Dedifferentiated amniotic fluid mesenchymal stem cell (primary cell): ENCODE measurements around the gene GSG1L2.

ENCODE experiments used
- DNase-seq: peaks from one replicate; pipeline ENCODE4 v3.0.0-alpha.2; 2016; ENCODE audit errors: extremely low spot score

GSG1L2 gene

GRCh38 chr17:9821921-9822320, at the start of gene GSG1L2:
Gene GSG1L2, minus strand, starts transcription at chr17:9822079. Its CDS starts 8 bp downstream, at chr17:9822071.
- no peak for DNase-seq

GRCh38 chr17:9868552-9868951, 46.7 kb upstream of the GSG1L2 start:
- no peak for DNase-seq

DNA sequence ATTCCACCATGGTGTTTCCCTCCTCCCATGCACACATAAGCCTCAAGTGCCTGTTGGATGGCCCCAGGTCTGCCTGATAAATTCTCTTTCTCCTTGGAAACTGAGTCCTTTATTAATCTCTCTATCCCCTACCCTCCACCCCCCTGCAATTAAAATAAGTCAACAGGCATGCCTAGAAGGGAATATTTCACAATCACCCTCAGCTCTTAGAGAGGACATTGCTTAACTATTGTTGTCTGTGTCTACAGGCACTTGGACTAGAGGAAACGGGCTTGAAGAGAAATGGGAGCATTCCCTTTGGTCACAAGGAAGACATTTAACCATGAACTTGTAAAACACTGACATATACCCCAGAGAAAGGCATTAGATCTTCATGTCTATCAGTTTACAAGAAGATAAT, 43.7 kb upstream of the GSG1L2 start:
- DNase-seq: no peak

DNA sequence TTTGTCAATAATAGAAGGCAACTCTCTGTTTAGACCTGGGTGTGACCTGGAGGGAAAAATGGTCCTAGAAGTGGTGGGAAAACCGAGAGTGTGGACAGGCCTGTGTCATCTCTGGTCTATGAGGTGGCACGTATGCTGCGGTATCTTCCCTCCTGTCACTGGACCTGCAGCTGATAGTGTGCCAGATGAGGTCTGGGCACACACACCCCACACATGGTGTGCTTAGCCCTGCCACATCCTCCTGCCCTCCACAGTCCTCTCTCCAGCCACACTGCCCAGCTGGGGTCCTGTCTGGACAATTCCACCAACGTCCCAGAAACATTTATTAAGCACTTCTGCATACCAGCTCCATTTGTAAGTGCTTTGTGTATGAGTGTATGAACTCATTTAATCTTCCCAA, 41.1 kb upstream of the GSG1L2 start:
- no peak for DNase-seq

GRCh38 chr17:9862220-9862619, 40.3 kb upstream of the GSG1L2 start:
- DNase-seq: no peak

- no peak for DNase-seq
Measured at GRCh38 chr17:9860851-9861250, 39.0 kb upstream of the GSG1L2 start.

- DNase-seq: no peak
Measured at GRCh38 chr17:9859781-9860180, 37.9 kb upstream of the GSG1L2 start.

GRCh38 chr17:9855036-9855435, 33.2 kb upstream of the GSG1L2 start:
- DNase-seq: no peak

GRCh38 chr17:9854255-9854654, 32.4 kb upstream of the GSG1L2 start:
- DNase-seq: no peak

DNA sequence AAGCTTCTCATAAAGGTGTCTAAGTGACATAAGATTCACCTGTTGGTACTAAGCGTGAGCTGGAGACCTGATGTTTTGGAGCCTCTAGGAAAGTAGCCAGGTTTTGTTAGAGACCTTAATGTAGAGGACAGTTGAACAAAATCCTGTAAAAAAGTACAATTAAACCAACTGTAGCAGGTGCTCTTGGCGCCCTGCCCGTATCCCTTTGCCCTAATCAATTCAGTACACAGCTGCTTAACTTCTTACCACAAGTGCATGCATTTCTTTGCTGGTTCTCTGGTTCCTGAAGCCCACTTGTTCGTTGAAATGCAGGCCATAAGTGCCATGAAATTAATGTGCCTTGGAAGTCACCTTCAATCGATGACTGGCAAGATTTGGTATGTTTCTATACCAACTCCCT, 28.3 kb upstream of the GSG1L2 start:
- DNase-seq: no peak

GRCh38 chr17:9845306-9845705, 23.4 kb upstream of the GSG1L2 start:
- no peak for DNase-seq

DNA sequence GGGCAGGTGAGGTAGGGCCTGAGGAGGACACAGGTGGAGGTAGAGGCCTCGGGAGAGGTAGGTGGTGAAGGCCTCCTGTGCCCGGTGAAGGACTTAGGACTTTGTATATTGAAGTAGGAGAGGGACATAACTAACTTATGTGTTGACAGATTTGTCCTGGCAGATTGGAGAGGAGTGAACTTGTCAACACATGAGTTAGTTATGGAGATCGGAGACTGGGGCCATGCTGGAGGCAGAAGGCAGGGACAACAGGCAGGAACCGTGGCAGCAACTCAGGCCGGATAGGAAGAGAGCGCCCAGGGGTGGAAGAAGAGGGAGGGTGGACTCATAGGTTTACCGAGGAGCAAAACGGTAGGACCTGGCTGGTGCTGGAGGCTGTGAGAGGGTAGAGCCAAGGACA, 22.3 kb upstream of the GSG1L2 start:
- no peak for DNase-seq

- DNase-seq: no peak
Measured at GRCh38 chr17:9843152-9844010, 21.5 kb upstream of the GSG1L2 start.

DNA sequence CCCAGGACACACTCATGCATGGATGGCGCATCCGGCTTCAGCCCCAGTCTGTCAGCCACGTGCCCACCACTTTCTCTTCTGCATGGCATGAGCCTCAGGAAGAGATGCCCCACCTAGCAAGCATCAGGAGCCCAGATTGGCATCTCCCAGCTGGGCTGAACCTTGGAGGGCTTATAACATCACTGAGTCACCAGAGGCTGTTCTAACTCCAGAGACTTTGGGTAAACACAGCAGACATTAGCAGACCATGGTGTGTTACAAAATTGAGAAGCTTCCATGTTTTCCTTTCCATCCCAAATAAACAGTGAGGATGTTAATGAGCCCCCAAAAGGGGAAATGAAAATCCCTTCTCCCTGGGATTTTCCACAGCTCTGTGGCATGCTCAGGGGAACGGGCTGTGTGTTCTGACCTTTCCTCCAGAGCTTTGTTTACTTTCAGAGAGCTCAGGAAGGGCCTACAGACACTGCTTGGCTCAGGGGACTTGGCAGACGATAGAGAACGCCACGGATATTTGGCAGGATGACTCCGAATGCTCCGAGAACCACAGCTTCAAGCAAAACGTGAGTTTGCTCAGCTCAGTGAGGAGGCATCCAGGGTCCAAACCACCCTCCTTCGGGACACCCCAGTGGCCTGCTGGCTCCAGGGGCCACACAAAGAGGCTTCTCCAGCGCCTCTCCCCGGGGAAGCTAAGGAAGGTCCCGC, 20.3 kb upstream of the GSG1L2 start:
- no peak for DNase-seq

DNA sequence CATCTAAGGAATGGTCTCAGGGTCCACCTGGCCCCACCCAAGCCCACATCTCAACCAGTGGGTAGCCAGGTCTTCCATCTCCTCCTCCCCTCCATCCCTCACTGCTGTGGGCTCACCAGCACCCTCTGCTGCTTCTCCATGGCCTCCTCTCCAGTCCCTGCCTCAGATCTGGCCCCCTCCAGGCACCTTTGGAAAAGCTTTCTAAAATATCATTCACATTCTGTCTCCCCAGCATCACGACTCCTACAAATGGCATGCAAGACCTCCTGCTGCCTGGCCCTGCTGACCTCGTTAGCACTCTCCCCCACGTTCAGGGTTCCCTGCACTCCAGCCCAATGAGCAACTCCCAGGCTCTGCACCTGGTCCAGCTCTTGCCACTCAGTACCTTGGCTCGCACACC, 17.6 kb upstream of the GSG1L2 start:
- no peak for DNase-seq

DNA sequence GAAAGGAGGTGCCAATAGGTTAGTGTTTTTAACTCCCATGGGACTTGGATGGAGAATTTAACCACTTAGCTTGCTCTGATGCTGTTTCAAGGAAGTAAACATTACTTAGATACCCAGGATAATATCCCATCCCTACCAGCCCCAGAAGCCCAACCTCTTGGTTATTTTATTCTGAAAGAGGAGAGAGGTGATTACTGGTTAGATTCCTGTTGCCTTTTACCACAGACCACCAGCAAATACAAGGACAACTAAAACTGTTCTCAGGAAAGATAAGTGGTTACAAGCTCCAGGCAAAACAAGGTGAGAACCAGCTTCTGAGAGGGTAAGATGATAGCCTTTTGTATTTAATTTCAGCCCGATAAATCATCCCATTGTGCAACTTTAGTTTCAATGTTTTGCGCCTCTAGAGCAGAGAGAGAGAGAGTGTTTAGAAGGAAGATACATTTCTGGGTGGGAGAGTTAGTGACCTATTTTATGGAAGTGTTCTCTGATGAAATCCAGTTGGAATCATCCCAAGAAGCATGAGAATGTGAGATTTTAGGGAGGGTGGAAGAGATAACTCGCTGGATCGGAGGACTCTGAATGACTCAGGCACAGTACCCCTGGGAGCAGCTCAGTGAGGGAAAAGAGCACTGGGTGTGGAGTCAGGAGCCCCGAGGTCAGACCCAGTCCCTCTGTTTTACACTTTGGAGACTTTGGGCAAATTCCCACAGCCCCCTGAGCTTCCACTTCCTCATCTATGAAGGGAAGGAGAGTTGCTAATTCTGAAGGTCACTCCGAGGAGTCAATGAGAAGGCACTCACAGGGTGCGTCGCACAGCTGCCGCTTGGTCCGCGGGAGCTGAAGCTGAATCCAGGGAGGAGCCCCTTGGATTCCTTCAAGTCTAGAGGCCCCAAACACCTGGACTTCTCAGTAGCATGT, 15.9 kb upstream of the GSG1L2 start:
- DNase-seq: no peak

DNA sequence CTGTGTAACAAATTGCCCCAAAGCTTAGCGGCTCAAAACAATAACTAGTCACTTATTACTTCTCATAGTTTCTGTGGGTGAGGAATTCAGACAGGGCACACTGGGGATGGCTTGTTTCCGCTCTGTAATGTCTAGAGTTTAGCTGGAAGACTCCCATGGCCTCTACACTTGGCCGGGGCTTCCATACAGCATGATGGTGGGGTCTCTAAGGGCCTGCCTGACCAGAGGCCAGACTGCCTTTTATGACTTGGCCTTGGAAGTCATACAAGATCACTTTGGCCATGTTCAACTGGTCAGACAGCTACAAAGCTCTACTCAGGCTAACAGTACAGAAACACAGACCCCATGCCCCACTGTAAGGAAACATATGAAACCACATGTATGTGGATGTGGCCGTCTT, 12.0 kb upstream of the GSG1L2 start:
- DNase-seq: no peak

- no peak for DNase-seq
Measured at GRCh38 chr17:9830711-9831110, 8.8 kb upstream of the GSG1L2 start.

DNA sequence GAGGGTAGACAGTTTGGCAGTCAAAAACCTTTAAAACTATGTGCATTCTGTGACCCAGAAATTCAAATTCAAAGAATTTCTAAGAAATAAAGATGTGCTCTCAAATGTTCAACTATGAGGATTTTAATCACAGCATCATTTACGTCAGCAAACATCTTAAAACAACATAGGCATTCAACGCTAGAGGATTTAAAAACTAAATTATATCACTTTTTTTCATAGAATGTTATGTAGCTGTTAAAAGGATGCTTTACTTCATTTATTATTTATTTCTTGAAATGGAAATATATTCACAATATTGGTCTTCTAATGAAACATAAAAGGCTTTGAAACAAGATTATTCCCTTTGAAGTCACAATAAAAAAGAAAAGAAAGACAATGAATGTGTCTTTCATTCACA, 7.5 kb upstream of the GSG1L2 start:
- no peak for DNase-seq

DNA sequence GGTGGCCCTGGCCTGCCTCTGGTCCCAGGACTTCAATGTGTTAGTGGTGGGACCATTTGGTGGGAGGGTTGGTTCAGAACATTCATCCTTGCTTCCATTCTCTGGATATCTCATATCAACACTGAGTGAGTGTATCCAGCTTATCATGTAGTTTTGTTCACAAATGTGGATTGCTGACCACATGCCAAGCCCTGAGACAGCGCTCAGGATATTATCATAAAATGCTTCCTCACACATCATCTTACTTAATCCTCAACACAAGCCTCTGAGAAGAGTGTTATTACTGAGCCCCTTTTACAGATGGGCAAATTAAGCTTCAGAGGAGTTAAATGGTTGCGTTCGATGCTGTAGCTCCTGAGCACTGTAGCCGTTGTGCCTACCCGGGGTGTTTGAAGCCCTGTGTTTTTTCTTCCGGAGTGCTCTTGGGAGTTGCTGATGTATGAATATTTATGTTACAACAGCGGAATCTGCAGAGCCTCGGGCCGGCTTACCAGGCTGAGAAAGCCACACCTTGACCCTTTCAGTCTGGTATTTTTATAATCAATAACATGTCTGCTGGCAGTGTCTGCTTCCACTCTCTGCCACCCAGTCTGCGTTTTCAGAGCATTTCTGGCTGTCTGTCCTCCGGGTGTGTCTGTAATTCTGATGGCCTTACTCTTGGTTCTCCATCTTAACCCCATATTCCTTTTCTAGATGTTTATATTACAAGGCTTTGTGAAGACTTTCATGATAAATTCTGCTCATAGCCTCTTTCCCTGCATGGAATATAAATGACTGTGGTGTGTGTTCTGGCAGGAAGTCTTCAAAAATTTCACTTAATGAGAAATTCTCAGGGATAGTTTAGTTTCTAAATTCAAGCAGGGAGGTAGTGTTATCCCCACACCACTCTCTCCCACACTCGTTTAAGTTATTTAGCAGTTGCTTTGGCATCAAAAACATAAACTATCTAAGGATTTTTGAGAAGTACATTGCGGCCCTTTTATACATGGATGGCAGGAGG, 6.7 kb upstream of the GSG1L2 start:
- DNase-seq: no peak

GRCh38 chr17:9825641-9826150, 3.8 kb upstream of the GSG1L2 start, which contains the start of gene GLP2R:
Gene GLP2R, plus strand, starts transcription at chr17:9825924. Its CDS starts 140 bp downstream, at chr17:9826064.
- no peak for DNase-seq
